IMR-90 (cell line): ENCODE results near the gene MAG. TPM values are rescaled to one million over a fixed set of nuclear protein-coding genes. Genes with fewer than 3 reads are reported as not detected.

Experiments
- ATAC-seq: fragments of 200-7000 bp; cut with Tn5 transposase; 2 replicates; pipeline ENCODE4 v1.9.1; 2020; ENCODE audit warnings: low read depth, mild to moderate bottlenecking, moderate library complexity
- BruUV-seq: library from RNA; stranded (reverse); fragments of 400-500 nt; replicated peaks from 2 replicates; lab custom pipeline; 2021; lab: Mats Ljungman, UMichigan
- CTCF ChIA-PET: fragments of 300-600 bp; formaldehyde crosslinking; extraction: SDS; loops from one replicate; lab custom pipeline; 2021; ENCODE audit warnings: antibody characterized with exemption; lab: Yijun Ruan, JAX
- POLR2A ChIA-PET: fragments of 300-600 bp; sonication (Branson Sonifier 250); formaldehyde crosslinking; loops from one replicate; lab custom pipeline; 2022; ENCODE audit warnings: antibody characterized with exemption; ENCODE audit not compliant: unreplicated experiment; lab: Charles Lee
- DNase-seq: peaks from one replicate; pipeline ENCODE4 v3.0.0; 2013
- H2AFZ ChIP-seq: replicated peaks from 2 replicates; pipeline ENCODE3; 2013; ENCODE audit warnings: low read length, mild to moderate bottlenecking; ENCODE audit not compliant: poor library complexity
- H2AK5ac ChIP-seq: 2 replicates; pipeline ENCODE4 v1.6.1; 2013; ENCODE audit warnings: low read depth, low read length, inconsistent platforms
- H2AK9ac ChIP-seq: replicated peaks from 2 replicates; pipeline ENCODE3; 2013; ENCODE audit warnings: mild to moderate bottlenecking, low read depth, low read length, moderate library complexity; ENCODE audit not compliant: poor library complexity
- H2BK120ac ChIP-seq: 2 replicates; pipeline ENCODE4 v1.6.1; 2013; ENCODE audit warnings: low read depth, low read length, inconsistent platforms
- H2BK15ac ChIP-seq: 3 replicates; pipeline ENCODE4 v1.6.1; 2013; ENCODE audit warnings: low read depth, low read length, inconsistent platforms
- H2BK20ac ChIP-seq: 2 replicates; pipeline ENCODE4 v1.6.1; 2013; ENCODE audit warnings: low read depth, mild to moderate bottlenecking, inconsistent platforms, low read length, moderate library complexity
- H2BK5ac ChIP-seq: 2 replicates; pipeline ENCODE4 v1.6.1; 2013; ENCODE audit warnings: mild to moderate bottlenecking, low read depth, low read length, inconsistent platforms; ENCODE audit not compliant: poor library complexity, severe bottlenecking
- H3K14ac ChIP-seq: replicated peaks from 2 replicates; pipeline ENCODE4 v1.6.1; 2013; ENCODE audit warnings: low read depth, low read length, inconsistent platforms
- H3K18ac ChIP-seq: 2 replicates; pipeline ENCODE4 v1.6.1; 2013; ENCODE audit warnings: low read depth, low read length, control low read depth
- H3K23ac ChIP-seq: 2 replicates; pipeline ENCODE4 v1.6.1; 2013; ENCODE audit warnings: low read depth, low read length, inconsistent platforms
- H3K27ac ChIP-seq: 2 replicates; pipeline ENCODE4 v1.5.1; 2013; ENCODE audit warnings: mild to moderate bottlenecking, control low read depth, low read length; ENCODE audit not compliant: insufficient read depth
- H3K27me3 ChIP-seq: 2 replicates; pipeline ENCODE4 v1.6.1; 2013; ENCODE audit warnings: low read length; ENCODE audit not compliant: control insufficient read depth, insufficient read depth
- H3K36me3 ChIP-seq: 2 replicates; pipeline ENCODE4 v1.6.1; 2013; ENCODE audit warnings: low read length, mixed read lengths; ENCODE audit not compliant: control insufficient read depth, insufficient read depth
- H3K4ac ChIP-seq: 2 replicates; pipeline ENCODE4 v1.6.1; 2013; ENCODE audit warnings: low read depth, low read length, inconsistent platforms
- H3K4me1 ChIP-seq: 2 replicates; pipeline ENCODE4 v1.6.1; 2013; ENCODE audit warnings: low read length, mixed read lengths; ENCODE audit not compliant: control insufficient read depth, insufficient read depth
- H3K4me2 ChIP-seq: 2 replicates; pipeline ENCODE4 v1.6.1; 2013; ENCODE audit warnings: low read depth, mild to moderate bottlenecking, control low read depth, low read length, moderate library complexity
- H3K4me3 ChIP-seq: 2 replicates; pipeline ENCODE4 v1.5.1; 2013; ENCODE audit warnings: low read depth, mild to moderate bottlenecking, control low read depth, low read length, moderate library complexity; ENCODE audit not compliant: insufficient read depth
- H3K56ac ChIP-seq: 2 replicates; pipeline ENCODE4 v1.6.1; 2013; ENCODE audit warnings: low read length, inconsistent platforms; ENCODE audit not compliant: insufficient read depth; ENCODE audit errors: extremely low read depth
- H3K79me1 ChIP-seq, 2 experiments: 2 replicates each; pipeline ENCODE4 v1.6.1; 2013; ENCODE audit warnings: low read length in 2 of 2, inconsistent platforms in 1 of 2, low read depth in 1 of 2
- H3K9ac ChIP-seq: 2 replicates; pipeline ENCODE4 v1.6.1; 2013; ENCODE audit warnings: low read depth, low read length, control low read depth
- H3K9me1 ChIP-seq: 2 replicates; pipeline ENCODE4 v1.6.1; 2013; ENCODE audit warnings: low read length, inconsistent platforms; ENCODE audit not compliant: insufficient read depth
- H3K9me3 ChIP-seq: 2 replicates; pipeline ENCODE4 v1.6.1; 2013; ENCODE audit warnings: low read length; ENCODE audit not compliant: control insufficient read depth, insufficient read depth
- H4K20me1 ChIP-seq: 2 replicates; pipeline ENCODE4 v1.6.1; 2013; ENCODE audit warnings: low read length, inconsistent platforms; ENCODE audit not compliant: insufficient read depth
- H4K5ac ChIP-seq: 2 replicates; pipeline ENCODE4 v1.6.1; 2013; ENCODE audit warnings: mild to moderate bottlenecking, low read depth, low read length, control low read depth
- H4K8ac ChIP-seq, 2 experiments: 2 replicates each; pipeline ENCODE4 v1.6.1; 2013; ENCODE audit warnings: low read depth in 2 of 2, low read length in 2 of 2, control low read depth in 1 of 2, inconsistent platforms in 1 of 2
- H4K91ac ChIP-seq: 2 replicates; pipeline ENCODE4 v1.6.1; 2013; ENCODE audit warnings: low read depth, low read length, inconsistent platforms; ENCODE audit not compliant: insufficient read depth
- BHLHE40 ChIP-seq: fragments of 150-350 bp; IDR thresholded peaks from 2 replicates; pipeline ENCODE4 v1.6.1; 2016; ENCODE audit warnings: mild to moderate bottlenecking, low read depth, low read length
- CEBPB ChIP-seq: IDR thresholded peaks from 2 replicates; pipeline ENCODE4 v1.6.1; 2012; ENCODE audit warnings: low read depth, low read length, improper control_type of control experiment
- CHD1 ChIP-seq: IDR thresholded peaks from 2 replicates; pipeline ENCODE4 v1.6.1; 2012; ENCODE audit warnings: low read depth, low read length, improper control_type of control experiment
- FOS ChIP-seq: fragments of 150-350 bp; IDR thresholded peaks from 2 replicates; pipeline ENCODE4 v1.6.1; 2016; ENCODE audit warnings: low read depth, low read length
- MAFK ChIP-seq: IDR thresholded peaks from 2 replicates; pipeline ENCODE4 v1.6.1; 2012; ENCODE audit warnings: low read depth, low read length, improper control_type of control experiment
- MAZ ChIP-seq: IDR thresholded peaks from 2 replicates; pipeline ENCODE4 v1.6.1; 2012; ENCODE audit warnings: low read depth, mild to moderate bottlenecking, low read length, improper control_type of control experiment, moderate library complexity, borderline replicate concordance
- MXI1 ChIP-seq: IDR thresholded peaks from 2 replicates; pipeline ENCODE4 v1.6.1; 2012; ENCODE audit warnings: low read depth, mild to moderate bottlenecking, low read length, moderate library complexity, borderline replicate concordance
- NFE2L2 ChIP-seq: fragments of 150-350 bp; IDR thresholded peaks from 2 replicates; pipeline ENCODE4 v1.6.1; 2016; ENCODE audit warnings: low read depth, mild to moderate bottlenecking, low read length
- POLR2A ChIP-seq: IDR thresholded peaks from 2 replicates; pipeline ENCODE4 v1.6.1; 2012; ENCODE audit warnings: mild to moderate bottlenecking, low read depth, low read length
- RCOR1 ChIP-seq: IDR thresholded peaks from 2 replicates; pipeline ENCODE4 v1.6.1; 2012; ENCODE audit warnings: mild to moderate bottlenecking, low read length, improper control_type of control experiment; ENCODE audit not compliant: insufficient replicate concordance
- RFX5 ChIP-seq: IDR thresholded peaks from 2 replicates; pipeline ENCODE4 v1.8.0; 2012; ENCODE audit warnings: low read depth, mild to moderate bottlenecking, low read length, moderate library complexity
- SMC3 ChIP-seq: fragments of 150-350 bp; IDR thresholded peaks from 2 replicates; pipeline ENCODE4 v1.6.1; 2016; ENCODE audit warnings: low read depth, mild to moderate bottlenecking, antibody characterized with exemption, low read length, moderate library complexity
- WGBS, 2 experiments: methylation state at CpG; one replicate each; pipeline versions ENCODE4 v1.1.5 to v1.1.7; 2013; ENCODE audit warnings: missing lambda C conversion rate in 2 of 2; ENCODE audit not compliant: insufficient read length in 1 of 2; ENCODE audit errors: extremely low coverage in 2 of 2; 5-methylcytosine and 5-hydroxymethylcytosine counted together
- dilution Hi-C: fragments of 300-500 bp; cut with HindIII; formaldehyde crosslinking; loops from one replicate; pipeline ENCODE4 v1.14.3; 2018; ENCODE audit warnings: low sequenced_read_pairs; ENCODE audit not compliant: unreplicated experiment
- in situ Hi-C: fragments of 300-500 bp; cut with MboI; formaldehyde crosslinking; loops from 3 replicates; pipeline ENCODE4 v1.14.3; 2019; ENCODE audit warnings: low sequenced_read_pairs, inconsistent platforms, mixed read lengths
- intact Hi-C: fragments of 100-400 bp; cut with micrococcal nuclease; formaldehyde crosslinking; loops from 2 replicates; pipeline ENCODE4 v1.10.0; 2022
- polyA plus RNA-seq, 3 experiments: library from polyadenylated mRNA; depleted of rRNA; stranded (reverse); fragments of >200 nt; gene quantifications; 2 replicates each; pipeline ENCODE4 v1.2.3, GENCODE V29; 2012; ENCODE audit warnings: low replicate concordance in 1 of 3
- total RNA-seq: library from RNA; depleted of rRNA; stranded (reverse); fragments of >200 nt; gene quantifications from 2 replicates; pipeline ENCODE4 v1.2.3, GENCODE V29; 2012
- TF ChIP-seq, protein P1 (sequence below): fragments of 150-350 bp; IDR thresholded peaks from 2 replicates; pipeline ENCODE4 v1.6.1; 2016; ENCODE audit warnings: low read depth, mild to moderate bottlenecking, low read length, moderate library complexity, borderline replicate concordance
- TF ChIP-seq, protein P2 (sequence below): fragments of 150-350 bp; IDR thresholded peaks from 2 replicates; pipeline ENCODE4 v1.6.1; 2017; ENCODE audit warnings: mild to moderate bottlenecking, antibody characterized with exemption, low read length, low read depth
- TF ChIP-seq, protein P3 (sequence below): conservative IDR thresholded peaks from 2 replicates; pipeline ENCODE4 v1.5.1; 2012; ENCODE audit warnings: mild to moderate bottlenecking, low read depth, low read length, improper control_type of control experiment

The MAG gene
- total and polyA plus RNA-seq, 2 of the 4 experiments (the other 2 are of a cell fraction), result not detected

DNA sequence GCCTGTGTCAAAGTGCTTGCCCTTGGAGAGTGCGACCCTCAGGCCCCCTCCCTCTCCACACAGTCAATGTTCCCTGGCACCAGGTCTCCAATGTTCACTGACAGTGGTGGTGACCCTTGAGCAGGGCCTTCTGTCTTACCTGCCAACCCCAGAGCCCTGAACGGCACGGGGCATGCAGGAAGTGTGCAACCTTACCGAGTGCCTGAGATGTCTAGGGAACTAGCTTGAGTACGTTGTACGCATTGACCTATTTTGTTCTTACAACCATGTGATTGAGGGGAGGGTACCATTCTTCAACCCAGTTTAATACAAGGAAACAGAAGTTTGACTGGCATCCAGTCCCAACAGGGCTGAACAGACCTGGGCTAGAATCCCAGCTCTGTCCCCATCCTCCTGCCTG is 13.2 kb downstream of the MAG start:
- Histone ChIP-seq H2BK15ac (no peak overlapping the region), H3K18ac (no peak overlapping the region), H2BK120ac (no peak overlapping the region), H3K14ac (no peak overlapping the region), H3K4ac (no peak overlapping the region), H3K4me2 (no peak overlapping the region), H3K9me3 (no peaks in the 10 kb centered on the region), H3K27me3 (peaks cover 4% of the 10 kb centered on the region), H2BK5ac (no peak overlapping the region), H3K4me3 (no peak overlapping the region), H3K27ac (no peak overlapping the region), H4K20me1 (no peaks in the 10 kb centered on the region), H3K56ac (no peak overlapping the region), H3K79me1 (no peaks in the 10 kb centered on the region), H3K4me1 (no peaks in the 10 kb centered on the region), H2AK5ac (no peak overlapping the region), H4K91ac (no peak overlapping the region), H4K8ac (no peak overlapping the region), H3K9me1 (no peaks in the 10 kb centered on the region), H2AK9ac (no peak overlapping the region), H4K5ac (no peak overlapping the region), H3K23ac (no peak overlapping the region), H3K36me3 (no peaks in the 10 kb centered on the region), H2BK20ac (no peak overlapping the region), H3K9ac (no peak overlapping the region), H2AFZ (no peak overlapping the region)
- intact Hi-C loops, result no loop called here
- in situ Hi-C loops, result no loop called here
- dilution Hi-C loops, result no loop called here
- TF ChIP-seq, protein P1, sequence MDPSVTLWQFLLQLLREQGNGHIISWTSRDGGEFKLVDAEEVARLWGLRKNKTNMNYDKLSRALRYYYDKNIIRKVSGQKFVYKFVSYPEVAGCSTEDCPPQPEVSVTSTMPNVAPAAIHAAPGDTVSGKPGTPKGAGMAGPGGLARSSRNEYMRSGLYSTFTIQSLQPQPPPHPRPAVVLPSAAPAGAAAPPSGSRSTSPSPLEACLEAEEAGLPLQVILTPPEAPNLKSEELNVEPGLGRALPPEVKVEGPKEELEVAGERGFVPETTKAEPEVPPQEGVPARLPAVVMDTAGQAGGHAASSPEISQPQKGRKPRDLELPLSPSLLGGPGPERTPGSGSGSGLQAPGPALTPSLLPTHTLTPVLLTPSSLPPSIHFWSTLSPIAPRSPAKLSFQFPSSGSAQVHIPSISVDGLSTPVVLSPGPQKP, result no peak
- TF ChIP-seq POLR2A (no peak), MAZ (no peak), FOS (no peak), RFX5 (no peak), CEBPB (no peak), SMC3 (no peak), MAFK (no peak), RCOR1 (no peak), MXI1 (no peak), CHD1 (no peak), NFE2L2 (no peak), BHLHE40 (no peak)
- TF ChIP-seq, protein P2, sequence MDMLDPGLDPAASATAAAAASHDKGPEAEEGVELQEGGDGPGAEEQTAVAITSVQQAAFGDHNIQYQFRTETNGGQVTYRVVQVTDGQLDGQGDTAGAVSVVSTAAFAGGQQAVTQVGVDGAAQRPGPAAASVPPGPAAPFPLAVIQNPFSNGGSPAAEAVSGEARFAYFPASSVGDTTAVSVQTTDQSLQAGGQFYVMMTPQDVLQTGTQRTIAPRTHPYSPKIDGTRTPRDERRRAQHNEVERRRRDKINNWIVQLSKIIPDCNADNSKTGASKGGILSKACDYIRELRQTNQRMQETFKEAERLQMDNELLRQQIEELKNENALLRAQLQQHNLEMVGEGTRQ, result no peak
- TF ChIP-seq, protein P3, sequence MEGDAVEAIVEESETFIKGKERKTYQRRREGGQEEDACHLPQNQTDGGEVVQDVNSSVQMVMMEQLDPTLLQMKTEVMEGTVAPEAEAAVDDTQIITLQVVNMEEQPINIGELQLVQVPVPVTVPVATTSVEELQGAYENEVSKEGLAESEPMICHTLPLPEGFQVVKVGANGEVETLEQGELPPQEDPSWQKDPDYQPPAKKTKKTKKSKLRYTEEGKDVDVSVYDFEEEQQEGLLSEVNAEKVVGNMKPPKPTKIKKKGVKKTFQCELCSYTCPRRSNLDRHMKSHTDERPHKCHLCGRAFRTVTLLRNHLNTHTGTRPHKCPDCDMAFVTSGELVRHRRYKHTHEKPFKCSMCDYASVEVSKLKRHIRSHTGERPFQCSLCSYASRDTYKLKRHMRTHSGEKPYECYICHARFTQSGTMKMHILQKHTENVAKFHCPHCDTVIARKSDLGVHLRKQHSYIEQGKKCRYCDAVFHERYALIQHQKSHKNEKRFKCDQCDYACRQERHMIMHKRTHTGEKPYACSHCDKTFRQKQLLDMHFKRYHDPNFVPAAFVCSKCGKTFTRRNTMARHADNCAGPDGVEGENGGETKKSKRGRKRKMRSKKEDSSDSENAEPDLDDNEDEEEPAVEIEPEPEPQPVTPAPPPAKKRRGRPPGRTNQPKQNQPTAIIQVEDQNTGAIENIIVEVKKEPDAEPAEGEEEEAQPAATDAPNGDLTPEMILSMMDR, result no peak
- BruUV-seq, result no TSS peak
- WGBS, 2 experiments, result 60% methylated on average over 1 of the region's 6 CpGs; no CpG with 5 or more reads in 1 of the 2 experiments
- CTCF ChIA-PET, result no interaction called here
- ATAC-seq (no peak), DNase-seq (no peak)
- POLR2A ChIA-PET, result no interaction called here
